ENCODE results near the gene NXN.

DNA sequence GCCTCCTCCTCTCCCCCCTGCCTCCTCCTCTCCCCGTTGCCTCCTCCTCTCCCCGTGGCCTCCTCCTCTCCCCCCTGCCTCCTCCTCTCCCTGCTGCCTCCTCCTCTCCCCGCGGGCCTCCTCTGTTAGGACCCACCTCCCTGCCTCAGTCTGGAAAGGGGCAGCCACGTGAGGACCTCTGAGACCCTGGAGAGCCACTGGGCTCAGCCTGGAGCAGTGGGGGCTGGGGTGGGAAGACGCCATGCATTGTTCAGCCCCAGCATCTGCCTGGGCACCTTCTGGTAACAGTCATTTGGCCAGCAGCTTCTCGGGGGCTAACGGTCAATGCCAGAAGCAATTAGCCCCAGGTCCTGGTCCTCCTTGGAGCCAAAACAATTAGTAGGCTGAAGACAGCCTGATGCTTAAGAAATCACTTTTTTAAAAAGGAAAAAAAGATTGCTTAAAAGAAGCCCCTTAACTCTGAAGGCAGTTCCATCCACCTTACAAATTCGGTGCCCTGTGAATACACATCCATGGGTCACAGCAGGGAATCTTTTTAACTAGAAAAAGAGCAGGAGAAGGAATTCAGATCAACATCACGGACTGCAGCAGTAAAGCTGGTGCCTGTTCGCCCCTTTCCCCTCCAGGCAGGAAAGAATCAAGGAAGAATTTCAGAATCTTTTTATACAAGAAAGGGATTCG, 29.8 kb downstream of the NXN start:
- TF ChIP-seq POLR2A (IDR thresholded peaks at IDR 0.05) (no peak), EP300 (IDR thresholded peaks at IDR 0.05) (no peak)

Measured in upper lobe of left lung (tissue), 4 donors.